ENCODE measurements around the gene STK17B.

The STK17B gene

GRCh38 chr2:196155575-196155974 lies 15.8 kb downstream of the STK17B start:
- no peak for DNase-seq (ENCODE audit: low read depth in 2 of 2)

- no peak for DNase-seq (ENCODE audit: low read depth in 2 of 2)
These were observed 17.9 kb downstream of the STK17B start for GRCh38 chr2:196153480-196153879.

- no peak for DNase-seq (ENCODE audit: low read depth in 2 of 2)
These were observed 21.4 kb downstream of the STK17B start for GRCh38 chr2:196149948-196150347.

GRCh38 chr2:196148736-196149135 lies 22.6 kb downstream of the STK17B start:
- DNase-seq (ENCODE audit: low read depth in 2 of 2), result no peak

GRCh38 chr2:196145256-196145655 lies 26.1 kb downstream of the STK17B start:
- DNase-seq (ENCODE audit: low read depth in 2 of 2), result no peak

GRCh38 chr2:196144513-196145126 lies 26.8 kb downstream of the STK17B start:
- DNase-seq (ENCODE audit: low read depth in 2 of 2), result no peak

- DNase-seq (ENCODE audit: low read depth in 2 of 2), result peak; percentile 28 to 33
These were observed 27.6 kb downstream of the STK17B start for GRCh38 chr2:196143730-196144131.

- no peak for DNase-seq (ENCODE audit: low read depth in 2 of 2)
These were observed 28.6 kb downstream of the STK17B start for GRCh38 chr2:196142825-196143224.

GRCh38 chr2:196140213-196140612 lies 31.2 kb downstream of the STK17B start:
- no peak for DNase-seq (ENCODE audit: low read depth in 2 of 2)

- DNase-seq (ENCODE audit: low read depth in 2 of 2), result no peak
These were observed 34.1 kb downstream of the STK17B start for GRCh38 chr2:196137271-196137670.

- no peak for DNase-seq (ENCODE audit: low read depth in 2 of 2)
These were observed 35.2 kb downstream of the STK17B start for GRCh38 chr2:196136151-196136550.

GRCh38 chr2:196131949-196132925 lies 39.1 kb downstream of the STK17B start:
- no peak for DNase-seq (ENCODE audit: low read depth in 2 of 2)

GRCh38 chr2:196131384-196131937 lies 39.9 kb downstream of the STK17B start:
- DNase-seq (ENCODE audit: low read depth in 2 of 2), result no peak

- DNase-seq (ENCODE audit: low read depth in 2 of 2), result no peak
These were observed 41.1 kb downstream of the STK17B start for GRCh38 chr2:196130039-196130825.

- DNase-seq (ENCODE audit: low read depth in 2 of 2), result no peak
These were observed 42.6 kb downstream of the STK17B start for GRCh38 chr2:196128749-196129148.

GRCh38 chr2:196125596-196125995 lies 45.8 kb downstream of the STK17B start:
- no peak for DNase-seq (ENCODE audit: low read depth in 2 of 2)

- no peak for DNase-seq (ENCODE audit: low read depth in 2 of 2)
These were observed 47.6 kb downstream of the STK17B start for GRCh38 chr2:196123679-196124373.

- DNase-seq (ENCODE audit: low read depth in 2 of 2), result no peak
These were observed 51.5 kb downstream of the STK17B start for GRCh38 chr2:196119926-196120325.

- no peak for DNase-seq (ENCODE audit: low read depth in 2 of 2)
These were observed 54.1 kb downstream of the STK17B start for GRCh38 chr2:196117214-196117705.

GRCh38 chr2:196113061-196113974 lies 58.1 kb downstream of the STK17B start:
- peak; percentile 57 to 62 for DNase-seq (ENCODE audit: low read depth in 2 of 2)

Data from fibroblast of skin of left quadriceps (primary cell).